HepG2 (cell line): Measurements from ENCODE around the gene CLCN2. TPM values are rescaled to one million over a fixed set of nuclear protein-coding genes. Genes with fewer than 3 reads are reported as not detected.

Experiments
- CEBPB ChIP-seq: IDR thresholded peaks from 2 replicates; pipeline ENCODE4 v1.6.1; 2011; ENCODE audit warnings: low read depth, low read length, improper control_type of control experiment, borderline replicate concordance
- NAIF1 ChIP-seq: sonication (generic); formaldehyde crosslinking; IDR thresholded peaks from 2 replicates; pipeline ENCODE4 v1.5.0; 2020; ENCODE audit warnings: mild to moderate bottlenecking, missing genetic modification reagents, borderline replicate concordance
- NR2F6 ChIP-seq, 2 experiments: IDR thresholded peaks; 2 replicates each; pipeline ENCODE4 v1.6.1; 2016; ENCODE audit warnings: antibody characterized with exemption in 1 of 2, mild to moderate bottlenecking in 1 of 2
- RNF219 ChIP-seq: sonication (generic); formaldehyde crosslinking; IDR thresholded peaks from 2 replicates; pipeline ENCODE4 v1.5.0; 2020; ENCODE audit warnings: mild to moderate bottlenecking, missing genetic modification reagents
- SATB2 ChIP-seq: sonication (generic); formaldehyde crosslinking; IDR thresholded peaks from 2 replicates; pipeline ENCODE4 v1.5.0; 2020; ENCODE audit warnings: missing genetic modification reagents
- ZNF101 ChIP-seq: sonication (generic); formaldehyde crosslinking; IDR thresholded peaks from 2 replicates; pipeline ENCODE4 v1.4.0; 2020; ENCODE audit warnings: mild to moderate bottlenecking, low read depth, missing genetic modification reagents, borderline replicate concordance
- polyA plus RNA-seq, 8 experiments: library from polyadenylated mRNA; depleted of rRNA in 3 of 8; stranded (reverse) in 7 of 8; unstranded in 1 of 8; fragments of >200 nt; fragmentation: Illumina TruSeq in 4 of 8; extraction: Trizol in 4 of 8; gene quantifications; 2 replicates each; pipeline versions ENCODE4 v1.2.1 to v1.2.3, GENCODE V29; 2011 to 2016; ENCODE audit warnings: low read depth in 4 of 8, missing spikeins in 1 of 8, mixed read lengths in 1 of 8; ENCODE audit not compliant: insufficient read depth in 1 of 8
- total RNA-seq, 5 experiments: library from RNA; depleted of rRNA; stranded (reverse); fragments of >200 nt; fragmentation: Illumina TruSeq; extraction: Trizol; gene quantifications; 2 replicates each; pipeline ENCODE4 v1.2.3, GENCODE V29; 2016; ENCODE audit warnings: low read depth in 1 of 5
- TF ChIP-seq, protein P1 (sequence below), 2 experiments: fragments of 450-650 bp in 1 of 2; sonication (generic) in 1 of 2; formaldehyde crosslinking in 1 of 2; IDR thresholded peaks; 2 replicates each; pipeline versions ENCODE4 v1.6.1 to v1.8.0; 2016 to 2022; ENCODE audit warnings: antibody characterized with exemption in 1 of 2, mild to moderate bottlenecking in 1 of 2, missing genetic modification reagents in 1 of 2
- TF ChIP-seq, protein P2 (sequence below): fragments of 450-650 bp; IDR thresholded peaks from 2 replicates; pipeline ENCODE4 v1.6.1; 2016
- TF ChIP-seq, protein P3 (sequence below): IDR thresholded peaks from 2 replicates; pipeline ENCODE4 v1.6.1; 2016; ENCODE audit warnings: mild to moderate bottlenecking
- TF ChIP-seq, protein P4 (sequence below): sonication (generic); formaldehyde crosslinking; IDR thresholded peaks from 2 replicates; pipeline ENCODE4 v1.5.0; 2020; ENCODE audit warnings: mild to moderate bottlenecking, missing genetic modification reagents, borderline replicate concordance

Gene CLCN2
- total and polyA plus RNA-seq, 2 of the 13 experiments (the other 11 are each of a cell fraction or from before 2014, with no cell fraction given), result 11.4 to 13.5 TPM

GRCh38 chr3:184314700-184315542 is 46.5 kb downstream of the CLCN2 start (continued):
- TF ChIP-seq, protein P1, sequence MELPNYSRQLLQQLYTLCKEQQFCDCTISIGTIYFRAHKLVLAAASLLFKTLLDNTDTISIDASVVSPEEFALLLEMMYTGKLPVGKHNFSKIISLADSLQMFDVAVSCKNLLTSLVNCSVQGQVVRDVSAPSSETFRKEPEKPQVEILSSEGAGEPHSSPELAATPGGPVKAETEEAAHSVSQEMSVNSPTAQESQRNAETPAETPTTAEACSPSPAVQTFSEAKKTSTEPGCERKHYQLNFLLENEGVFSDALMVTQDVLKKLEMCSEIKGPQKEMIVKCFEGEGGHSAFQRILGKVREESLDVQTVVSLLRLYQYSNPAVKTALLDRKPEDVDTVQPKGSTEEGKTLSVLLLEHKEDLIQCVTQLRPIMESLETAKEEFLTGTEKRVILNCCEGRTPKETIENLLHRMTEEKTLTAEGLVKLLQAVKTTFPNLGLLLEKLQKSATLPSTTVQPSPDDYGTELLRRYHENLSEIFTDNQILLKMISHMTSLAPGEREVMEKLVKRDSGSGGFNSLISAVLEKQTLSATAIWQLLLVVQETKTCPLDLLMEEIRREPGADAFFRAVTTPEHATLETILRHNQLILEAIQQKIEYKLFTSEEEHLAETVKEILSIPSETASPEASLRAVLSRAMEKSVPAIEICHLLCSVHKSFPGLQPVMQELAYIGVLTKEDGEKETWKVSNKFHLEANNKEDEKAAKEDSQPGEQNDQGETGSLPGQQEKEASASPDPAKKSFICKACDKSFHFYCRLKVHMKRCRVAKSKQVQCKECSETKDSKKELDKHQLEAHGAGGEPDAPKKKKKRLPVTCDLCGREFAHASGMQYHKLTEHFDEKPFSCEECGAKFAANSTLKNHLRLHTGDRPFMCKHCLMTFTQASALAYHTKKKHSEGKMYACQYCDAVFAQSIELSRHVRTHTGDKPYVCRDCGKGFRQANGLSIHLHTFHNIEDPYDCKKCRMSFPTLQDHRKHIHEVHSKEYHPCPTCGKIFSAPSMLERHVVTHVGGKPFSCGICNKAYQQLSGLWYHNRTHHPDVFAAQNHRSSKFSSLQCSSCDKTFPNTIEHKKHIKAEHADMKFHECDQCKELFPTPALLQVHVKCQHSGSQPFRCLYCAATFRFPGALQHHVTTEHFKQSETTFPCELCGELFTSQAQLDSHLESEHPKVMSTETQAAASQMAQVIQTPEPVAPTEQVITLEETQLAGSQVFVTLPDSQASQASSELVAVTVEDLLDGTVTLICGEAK (IDR thresholded peaks at IDR 0.05), result no peak
- TF ChIP-seq, protein P1 (CRISPR knock-in tag; IDR thresholded peaks at IDR 0.05), result no peak
- no peak for TF ChIP-seq NR2F6 (IDR thresholded peaks at IDR 0.05)
- no peak for TF ChIP-seq NR2F6 (CRISPR knock-in tag; IDR thresholded peaks at IDR 0.05)
- TF ChIP-seq NAIF1, result no peak
- no peak for TF ChIP-seq RNF219
- TF ChIP-seq ZNF101, result no peak
- TF ChIP-seq, protein P2, sequence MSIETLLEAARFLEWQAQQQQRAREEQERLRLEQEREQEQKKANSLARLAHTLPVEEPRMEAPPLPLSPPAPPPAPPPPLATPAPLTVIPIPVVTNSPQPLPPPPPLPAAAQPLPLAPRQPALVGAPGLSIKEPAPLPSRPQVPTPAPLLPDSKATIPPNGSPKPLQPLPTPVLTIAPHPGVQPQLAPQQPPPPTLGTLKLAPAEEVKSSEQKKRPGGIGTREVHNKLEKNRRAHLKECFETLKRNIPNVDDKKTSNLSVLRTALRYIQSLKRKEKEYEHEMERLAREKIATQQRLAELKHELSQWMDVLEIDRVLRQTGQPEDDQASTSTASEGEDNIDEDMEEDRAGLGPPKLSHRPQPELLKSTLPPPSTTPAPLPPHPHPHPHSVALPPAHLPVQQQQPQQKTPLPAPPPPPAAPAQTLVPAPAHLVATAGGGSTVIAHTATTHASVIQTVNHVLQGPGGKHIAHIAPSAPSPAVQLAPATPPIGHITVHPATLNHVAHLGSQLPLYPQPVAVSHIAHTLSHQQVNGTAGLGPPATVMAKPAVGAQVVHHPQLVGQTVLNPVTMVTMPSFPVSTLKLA, result no peak
- TF ChIP-seq CEBPB, result no peak
- TF ChIP-seq, protein P3, sequence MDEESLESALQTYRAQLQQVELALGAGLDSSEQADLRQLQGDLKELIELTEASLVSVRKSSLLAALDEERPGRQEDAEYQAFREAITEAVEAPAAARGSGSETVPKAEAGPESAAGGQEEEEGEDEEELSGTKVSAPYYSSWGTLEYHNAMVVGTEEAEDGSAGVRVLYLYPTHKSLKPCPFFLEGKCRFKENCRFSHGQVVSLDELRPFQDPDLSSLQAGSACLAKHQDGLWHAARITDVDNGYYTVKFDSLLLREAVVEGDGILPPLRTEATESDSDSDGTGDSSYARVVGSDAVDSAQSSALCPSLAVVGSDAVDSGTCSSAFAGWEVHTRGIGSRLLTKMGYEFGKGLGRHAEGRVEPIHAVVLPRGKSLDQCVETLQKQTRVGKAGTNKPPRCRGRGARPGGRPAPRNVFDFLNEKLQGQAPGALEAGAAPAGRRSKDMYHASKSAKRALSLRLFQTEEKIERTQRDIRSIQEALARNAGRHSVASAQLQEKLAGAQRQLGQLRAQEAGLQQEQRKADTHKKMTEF (CRISPR knock-in tag), result peak; percentile 61; the same call in 1 of the 2 replicates
- no peak for TF ChIP-seq SATB2 (CRISPR knock-in tag)
- TF ChIP-seq, protein P4, sequence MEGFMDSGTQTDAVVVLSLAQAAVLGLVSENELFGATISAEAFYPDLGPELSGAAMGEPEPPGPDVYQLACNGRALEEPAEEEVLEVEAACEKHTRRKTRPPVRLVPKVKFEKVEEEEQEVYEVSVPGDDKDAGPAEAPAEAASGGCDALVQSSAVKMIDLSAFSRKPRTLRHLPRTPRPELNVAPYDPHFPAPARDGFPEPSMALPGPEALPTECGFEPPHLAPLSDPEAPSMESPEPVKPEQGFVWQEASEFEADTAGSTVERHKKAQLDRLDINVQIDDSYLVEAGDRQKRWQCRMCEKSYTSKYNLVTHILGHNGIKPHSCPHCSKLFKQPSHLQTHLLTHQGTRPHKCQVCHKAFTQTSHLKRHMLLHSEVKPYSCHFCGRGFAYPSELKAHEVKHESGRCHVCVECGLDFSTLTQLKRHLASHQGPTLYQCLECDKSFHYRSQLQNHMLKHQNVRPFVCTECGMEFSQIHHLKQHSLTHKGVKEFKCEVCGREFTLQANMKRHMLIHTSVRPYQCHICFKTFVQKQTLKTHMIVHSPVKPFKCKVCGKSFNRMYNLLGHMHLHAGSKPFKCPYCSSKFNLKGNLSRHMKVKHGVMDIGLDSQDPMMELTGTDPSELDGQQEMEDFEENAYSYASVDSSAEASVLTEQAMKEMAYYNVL, result no peak
